Bronchial smooth muscle cell (primary cell): ENCODE measurements around the gene SYCP2. TPM values are rescaled to one million over a fixed set of nuclear protein-coding genes. Genes with fewer than 3 reads are reported as not detected.

Experiments used
- total RNA-seq: library from RNA; depleted of rRNA; stranded (reverse); fragments of >200 nt; gene quantifications from 2 replicates; pipeline ENCODE4 v1.2.1, GENCODE V29; 2014

The SYCP2 gene
- total RNA-seq = 0.17 and 0.63 TPM in 2 replicates

DNA sequence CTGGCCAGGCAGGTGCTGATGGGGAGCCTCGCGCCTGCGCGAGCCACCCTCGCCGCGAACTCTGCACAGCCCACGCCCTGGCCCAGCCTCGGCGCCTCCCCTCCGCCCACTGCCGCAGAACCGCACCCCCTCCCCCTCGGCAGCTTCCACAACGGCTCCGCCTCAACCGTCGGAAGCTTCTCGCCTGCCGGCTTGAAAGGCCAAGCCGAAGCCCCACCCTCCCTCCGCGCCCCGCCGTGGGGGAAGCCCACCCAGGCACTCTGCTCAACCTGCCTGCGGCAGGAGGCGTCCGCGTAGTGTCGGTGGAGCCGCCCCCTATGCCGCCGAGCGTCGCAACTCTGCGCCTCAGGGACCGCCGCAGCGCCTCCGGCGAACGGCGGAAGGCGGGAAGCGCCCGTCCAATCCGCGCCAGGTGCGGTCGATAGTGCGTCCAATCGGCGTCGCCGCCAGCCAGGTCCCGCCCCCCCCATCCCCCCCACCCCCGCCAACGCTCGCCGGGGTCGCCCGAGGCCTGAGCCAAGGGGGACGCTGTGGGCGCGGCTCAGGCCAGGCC, at the start of gene SYCP2:
SYCP2 (minus strand) TSS at position 342 of the 553 bp plus-strand sequence. CDS start 11,224 bp downstream, outside the sequence.

DNA sequence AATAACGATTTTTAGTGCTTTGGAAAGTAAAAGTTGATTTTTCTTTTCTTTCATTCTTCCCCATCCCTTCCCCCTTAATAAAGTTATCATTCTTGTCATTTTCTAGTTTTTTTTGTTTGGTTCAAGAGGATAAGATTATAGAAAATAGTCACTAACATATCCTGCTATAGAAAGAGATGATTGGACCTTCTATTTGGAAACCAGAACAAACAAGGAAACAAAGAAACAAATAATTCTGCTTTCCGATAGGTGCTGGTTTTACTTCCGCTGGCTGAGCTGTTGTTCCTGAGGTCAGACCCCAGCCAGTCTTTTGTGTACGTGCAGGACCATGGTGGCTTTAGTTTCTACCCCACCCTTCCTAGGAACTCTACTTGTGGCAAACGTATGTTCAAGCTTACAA, 24.7 kb upstream of the SYCP2 start, which contains the start of gene CDH26:
CDH26 (plus strand) TSS at position 301 of the 400 bp plus-strand sequence. CDS start 304 bp downstream, outside the sequence.

DNA sequence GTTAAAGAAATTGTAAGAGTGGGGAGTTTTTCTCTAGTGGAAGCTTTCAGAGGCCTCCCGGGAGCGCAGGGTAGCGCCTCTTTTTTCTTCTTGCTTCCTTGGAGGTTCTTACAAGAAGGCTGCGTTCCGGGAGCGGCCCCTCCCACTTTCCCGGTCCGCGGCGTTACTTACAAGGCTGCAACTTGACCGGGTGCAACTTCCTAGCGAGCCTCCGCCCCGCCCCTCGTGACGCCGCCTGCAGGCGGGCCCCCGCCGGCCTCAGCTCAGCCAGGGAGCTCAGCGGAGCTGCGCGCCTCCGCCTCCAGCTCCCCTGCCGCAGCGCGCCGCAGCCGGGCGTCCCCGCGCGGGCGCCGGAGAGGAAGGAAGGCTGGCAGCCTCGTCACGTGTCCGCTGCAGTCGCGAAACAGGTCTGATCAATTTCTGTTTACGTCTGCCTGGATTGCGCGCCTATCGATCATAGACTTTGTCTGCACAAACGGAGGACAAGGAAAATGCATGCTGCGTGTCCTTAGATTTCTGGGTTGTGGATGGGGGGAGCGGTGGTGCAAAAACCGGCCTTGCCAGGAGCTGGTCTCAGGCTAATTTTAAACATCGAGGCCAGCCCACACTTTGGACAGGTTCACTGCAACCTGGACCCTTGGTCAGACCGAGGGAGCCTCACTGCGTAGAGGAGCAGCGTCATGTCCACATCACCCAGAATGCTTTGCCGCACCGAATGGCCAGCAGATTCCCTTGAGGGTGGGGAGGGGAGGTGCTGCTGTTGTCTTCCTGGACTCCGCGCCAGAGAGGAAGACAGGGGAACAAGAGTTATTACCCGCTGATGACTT, 6.9 kb upstream of the SYCP2 start, which contains the start of the genes FAM217B and PPP1R3D:
FAM217B (plus strand) TSS at position 261 of the 827 bp plus-strand sequence. CDS start 3,555 bp downstream, outside the sequence.
PPP1R3D (minus strand) TSS at position 177 of the 827 bp plus-strand sequence. CDS start 374 bp downstream, outside the sequence.

Other genes starting within 250 kb of the SYCP2 start
- gene PPP1R3D, start 6.7 kb upstream of the SYCP2 start, total RNA-seq = 3.7 and 5.2 TPM in 2 replicates
- 2.9 and 3.2 TPM in 2 replicates for gene FAM217B, start 6.8 kb upstream of the SYCP2 start, total RNA-seq
- gene CDH26, start 24.8 kb upstream of the SYCP2 start, total RNA-seq = 0.16 and 0.34 TPM in 2 replicates